OCI-LY1 (cell line): ENCODE results near the gene PROM2.

Experiments
- H2AFZ ChIP-seq: fragments of 200-600 bp; sonication (generic), shearing (Covaris generic); 2 replicates; pipeline ENCODE4 v1.6.0; 2014; ENCODE audit warnings: antibody characterized with exemption, mild to moderate bottlenecking, low read length
- H3F3A ChIP-seq: fragments of 200-600 bp; sonication (generic), shearing (Covaris generic); 2 replicates; pipeline ENCODE4 v1.6.0; 2014; ENCODE audit warnings: mild to moderate bottlenecking, antibody characterized with exemption, low read length, moderate library complexity; ENCODE audit not compliant: insufficient read depth
- H3K27ac ChIP-seq: fragments of 200-600 bp; sonication (generic); 2 replicates; pipeline ENCODE4 v1.5.1; 2014; ENCODE audit warnings: low read length, mixed run types, mild to moderate bottlenecking, low read depth; ENCODE audit not compliant: poor library complexity, severe bottlenecking
- H3K27me3 ChIP-seq: fragments of 200-600 bp; sonication (generic); 2 replicates; pipeline ENCODE4 v1.6.0; 2014; ENCODE audit warnings: antibody characterized with exemption, mild to moderate bottlenecking, low read length, moderate library complexity; ENCODE audit not compliant: insufficient read depth
- H3K36me3 ChIP-seq: fragments of 200-600 bp; sonication (generic); 2 replicates; pipeline ENCODE4 v1.6.1; 2014; ENCODE audit warnings: mild to moderate bottlenecking, antibody characterized with exemption, low read length, moderate library complexity, mixed read lengths; ENCODE audit not compliant: insufficient read depth
- H3K4me1 ChIP-seq: fragments of 200-600 bp; sonication (generic); 2 replicates; pipeline ENCODE4 v1.5.1; 2014; ENCODE audit warnings: mild to moderate bottlenecking, low read length, moderate library complexity; ENCODE audit not compliant: insufficient read depth, severe bottlenecking
- H3K4me2 ChIP-seq: fragments of 200-600 bp; sonication (generic), shearing (Covaris generic); 2 replicates; pipeline ENCODE4 v1.6.1; 2014; ENCODE audit warnings: low read length
- H3K4me3 ChIP-seq: fragments of 200-600 bp; sonication (generic); 2 replicates; pipeline ENCODE4 v1.5.1; 2014; ENCODE audit warnings: low read length, low read depth, mild to moderate bottlenecking, mixed read lengths; ENCODE audit not compliant: poor library complexity, severe bottlenecking
- H3K79me2 ChIP-seq: fragments of 200-600 bp; shearing (Covaris generic); 2 replicates; pipeline ENCODE4 v1.6.1; 2016; ENCODE audit warnings: mixed run types, low read length, mixed read lengths; ENCODE audit not compliant: insufficient read depth
- H3K9ac ChIP-seq: fragments of 200-600 bp; sonication (generic), shearing (Covaris generic); 2 replicates; pipeline ENCODE4 v1.6.1; 2014; ENCODE audit warnings: mild to moderate bottlenecking, low read length, mixed read lengths
- H3K9me2 ChIP-seq: fragments of 200-600 bp; sonication (generic), shearing (Covaris generic); 2 replicates; pipeline ENCODE4 v1.6.1; 2014; ENCODE audit warnings: low read depth, mild to moderate bottlenecking, low read length, mixed read lengths
- H3K9me3 ChIP-seq: fragments of 200-600 bp; shearing (Covaris generic); 2 replicates; pipeline ENCODE4 v1.6.1; 2014; ENCODE audit warnings: low read length, mixed read lengths
- H4K20me1 ChIP-seq: fragments of 200-600 bp; sonication (generic), shearing (Covaris generic); 2 replicates; pipeline ENCODE4 v1.6.0; 2016; ENCODE audit warnings: mild to moderate bottlenecking, low read length; ENCODE audit not compliant: insufficient read depth
- EZH2 ChIP-seq: fragments of 200-600 bp; sonication (generic), shearing (Covaris generic); IDR thresholded peaks from 2 replicates; pipeline ENCODE4 v1.8.0; 2017; ENCODE audit warnings: borderline replicate concordance, mixed run types, mild to moderate bottlenecking, antibody characterized with exemption, low read length, moderate library complexity, mixed read lengths
- TF ChIP-seq, protein P1 (sequence below): fragments of 200-600 bp; sonication (generic), shearing (Covaris generic); IDR thresholded peaks from 2 replicates; pipeline ENCODE4 v1.5.1; 2017; ENCODE audit warnings: mild to moderate bottlenecking, antibody characterized with exemption, low read length, moderate library complexity, mixed read lengths

PROM2 gene

DNA sequence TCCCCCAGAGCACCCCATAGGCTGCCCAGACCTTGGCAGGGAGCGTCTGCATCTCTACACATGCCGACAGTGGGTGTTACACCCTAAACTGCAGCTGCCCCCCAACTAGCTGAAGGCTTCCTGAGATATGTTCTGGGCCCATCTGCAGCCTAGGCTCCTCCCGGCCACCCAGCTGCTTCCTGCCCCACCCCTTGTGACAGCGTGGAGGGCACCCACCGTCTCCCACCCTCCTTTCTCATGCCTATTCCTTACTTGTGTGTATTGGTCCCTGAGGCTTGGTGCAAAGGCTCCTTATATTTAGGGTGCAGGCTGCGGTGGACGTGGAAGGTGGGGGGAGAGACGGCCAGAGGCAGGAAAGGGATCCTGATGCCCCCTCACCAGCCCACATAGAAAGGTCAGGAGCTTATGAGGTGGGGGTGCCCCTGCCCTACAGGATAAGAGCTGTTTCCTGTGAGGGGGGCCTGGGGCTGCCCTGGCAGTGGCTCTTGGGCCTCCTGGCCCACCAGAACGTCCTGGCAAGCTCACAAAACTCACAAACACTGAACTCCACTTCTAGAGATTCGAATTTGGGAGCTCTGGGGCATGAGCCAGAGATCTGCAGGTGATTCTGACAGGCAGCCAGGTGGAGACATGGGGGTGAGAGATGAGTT is 7.3 kb upstream of the PROM2 start:
- no peaks in the 10 kb centered on the region for H3F3A ChIP-seq
- no peaks in the 10 kb centered on the region for H3K9me3 ChIP-seq
- H3K4me2 ChIP-seq = no peak overlapping the region
- no peaks in the 10 kb centered on the region for H3K27me3 ChIP-seq
- TF ChIP-seq EZH2 = no peak
- TF ChIP-seq, protein P1, sequence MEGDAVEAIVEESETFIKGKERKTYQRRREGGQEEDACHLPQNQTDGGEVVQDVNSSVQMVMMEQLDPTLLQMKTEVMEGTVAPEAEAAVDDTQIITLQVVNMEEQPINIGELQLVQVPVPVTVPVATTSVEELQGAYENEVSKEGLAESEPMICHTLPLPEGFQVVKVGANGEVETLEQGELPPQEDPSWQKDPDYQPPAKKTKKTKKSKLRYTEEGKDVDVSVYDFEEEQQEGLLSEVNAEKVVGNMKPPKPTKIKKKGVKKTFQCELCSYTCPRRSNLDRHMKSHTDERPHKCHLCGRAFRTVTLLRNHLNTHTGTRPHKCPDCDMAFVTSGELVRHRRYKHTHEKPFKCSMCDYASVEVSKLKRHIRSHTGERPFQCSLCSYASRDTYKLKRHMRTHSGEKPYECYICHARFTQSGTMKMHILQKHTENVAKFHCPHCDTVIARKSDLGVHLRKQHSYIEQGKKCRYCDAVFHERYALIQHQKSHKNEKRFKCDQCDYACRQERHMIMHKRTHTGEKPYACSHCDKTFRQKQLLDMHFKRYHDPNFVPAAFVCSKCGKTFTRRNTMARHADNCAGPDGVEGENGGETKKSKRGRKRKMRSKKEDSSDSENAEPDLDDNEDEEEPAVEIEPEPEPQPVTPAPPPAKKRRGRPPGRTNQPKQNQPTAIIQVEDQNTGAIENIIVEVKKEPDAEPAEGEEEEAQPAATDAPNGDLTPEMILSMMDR = no peak
- no peak overlapping the region for H2AFZ ChIP-seq
- no peaks in the 10 kb centered on the region for H3K9me2 ChIP-seq
- no peak overlapping the region for H3K9ac ChIP-seq
- H3K4me1 ChIP-seq = no peaks in the 10 kb centered on the region
- H4K20me1 ChIP-seq = no peaks in the 10 kb centered on the region
- H3K79me2 ChIP-seq = no peaks in the 10 kb centered on the region
- no peak overlapping the region for H3K4me3 ChIP-seq
- H3K27ac ChIP-seq = no peak overlapping the region
- H3K36me3 ChIP-seq = no peaks in the 10 kb centered on the region

DNA sequence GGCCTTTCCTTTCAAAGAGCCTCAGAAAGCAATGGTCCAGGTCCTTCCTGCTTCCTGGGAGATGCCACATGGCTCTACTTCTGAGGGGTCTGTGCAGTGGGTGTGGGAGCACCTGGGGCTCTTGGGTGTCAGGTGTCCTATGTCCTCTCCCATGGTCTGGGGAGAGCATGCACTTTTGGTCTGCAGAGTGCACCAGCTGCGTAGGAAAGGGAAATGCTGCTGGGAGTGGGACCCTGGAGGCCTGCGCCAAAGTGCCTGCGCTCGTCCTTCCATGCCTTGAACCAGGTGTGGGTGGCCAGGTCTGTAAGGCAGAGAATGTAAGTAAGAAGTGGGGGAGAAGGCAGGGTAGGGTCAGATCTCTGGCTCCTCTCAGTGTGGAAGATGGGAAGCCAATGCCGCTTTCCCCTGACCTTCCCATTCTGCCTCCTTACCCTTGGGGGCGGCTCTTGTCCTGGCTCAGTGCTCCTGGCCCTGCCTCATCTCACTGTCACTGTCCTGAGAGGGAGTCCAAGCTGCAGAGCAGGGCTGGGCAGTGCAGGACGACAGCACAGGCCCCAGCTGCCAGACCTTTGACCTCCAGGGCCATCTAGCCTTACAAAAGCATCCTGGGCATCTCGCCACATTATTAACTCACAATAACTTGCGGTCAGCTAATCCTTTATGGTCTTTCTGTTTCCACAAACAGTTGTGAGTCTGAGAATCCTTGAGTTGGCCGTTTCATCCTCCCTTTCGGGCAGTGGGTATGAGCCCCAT is 6.6 kb upstream of the PROM2 start:
- no peaks in the 10 kb centered on the region for H3K79me2 ChIP-seq
- H4K20me1 ChIP-seq = no peaks in the 10 kb centered on the region
- no peaks in the 10 kb centered on the region for H3K36me3 ChIP-seq
- H3K4me1 ChIP-seq = no peaks in the 10 kb centered on the region
- H3K9me3 ChIP-seq = no peaks in the 10 kb centered on the region
- no peak overlapping the region for H3K4me2 ChIP-seq
- no peak overlapping the region for H3K27ac ChIP-seq
- no peaks in the 10 kb centered on the region for H3K9me2 ChIP-seq
- no peaks in the 10 kb centered on the region for H3K27me3 ChIP-seq
- no peak overlapping the region for H2AFZ ChIP-seq
- TF ChIP-seq EZH2 = no peak
- TF ChIP-seq, protein P1 = no peak
- no peak overlapping the region for H3K9ac ChIP-seq
- no peaks in the 10 kb centered on the region for H3F3A ChIP-seq
- no peak overlapping the region for H3K4me3 ChIP-seq

DNA sequence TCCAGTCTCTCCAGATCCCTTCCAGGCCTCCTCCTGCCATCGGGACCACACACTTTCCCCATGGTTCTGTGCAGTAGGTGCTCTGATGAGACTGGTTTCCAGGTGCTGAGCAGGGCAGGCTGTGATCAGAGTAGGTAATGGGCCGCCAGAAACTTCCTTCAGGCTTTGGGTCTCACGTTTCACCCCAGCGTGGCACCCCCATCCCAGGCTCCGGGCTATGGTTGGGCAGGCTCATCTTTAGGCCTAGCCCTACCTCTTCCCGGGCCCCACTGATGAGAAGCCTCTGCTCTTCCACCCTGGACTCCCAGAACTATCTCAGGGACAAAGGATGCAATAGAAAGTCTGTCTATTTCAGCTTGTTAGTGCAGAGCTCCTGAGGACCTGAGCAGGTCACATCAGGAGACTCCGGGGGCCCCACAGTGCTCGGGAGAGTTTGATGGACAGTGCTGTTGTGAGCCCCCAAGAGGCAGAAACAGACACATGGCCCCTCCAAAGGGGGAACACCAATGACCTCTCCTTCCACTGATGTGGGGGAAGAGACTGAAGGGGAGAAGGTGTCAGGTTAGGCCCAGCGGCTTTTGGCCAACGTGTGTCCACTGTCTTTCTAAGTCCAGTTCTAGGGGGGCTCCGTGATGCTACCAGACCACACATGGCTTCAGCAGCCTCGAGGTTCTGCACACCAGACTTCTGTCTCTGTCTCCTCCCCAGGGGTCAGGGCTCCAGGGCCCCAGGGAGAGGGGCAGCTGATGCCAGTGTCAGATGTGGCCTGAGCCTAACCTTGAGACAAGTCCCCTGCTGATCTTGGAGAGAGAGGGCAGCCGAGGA is 5.8 kb upstream of the PROM2 start:
- H3K9me3 ChIP-seq = no peaks in the 10 kb centered on the region
- no peak overlapping the region for H2AFZ ChIP-seq
- no peak overlapping the region for H3K4me3 ChIP-seq
- H3K9me2 ChIP-seq = no peaks in the 10 kb centered on the region
- no peaks in the 10 kb centered on the region for H3K36me3 ChIP-seq
- TF ChIP-seq EZH2 = no peak
- TF ChIP-seq, protein P1 = no peak
- H4K20me1 ChIP-seq = no peaks in the 10 kb centered on the region
- H3K27ac ChIP-seq = no peak overlapping the region
- no peak overlapping the region for H3K4me2 ChIP-seq
- H3K9ac ChIP-seq = no peak overlapping the region
- no peaks in the 10 kb centered on the region for H3K79me2 ChIP-seq
- H3K27me3 ChIP-seq = no peaks in the 10 kb centered on the region; the same call in 1 of the 2 replicates
- no peaks in the 10 kb centered on the region for H3K4me1 ChIP-seq
- H3F3A ChIP-seq = no peaks in the 10 kb centered on the region
